ENCODE measurements around the gene ARFGAP3. TPM values are rescaled to one million over a fixed set of nuclear protein-coding genes. Genes with fewer than 3 reads are reported as not detected.
"Not testable (repeated sequence)": the region's sequence is repeated elsewhere in the genome, so short reads cannot be mapped to it uniquely, and the experiment has no call there.

The ARFGAP3 gene
- total RNA-seq, 1 donor from 2014 or later = 29.8 TPM

DNA sequence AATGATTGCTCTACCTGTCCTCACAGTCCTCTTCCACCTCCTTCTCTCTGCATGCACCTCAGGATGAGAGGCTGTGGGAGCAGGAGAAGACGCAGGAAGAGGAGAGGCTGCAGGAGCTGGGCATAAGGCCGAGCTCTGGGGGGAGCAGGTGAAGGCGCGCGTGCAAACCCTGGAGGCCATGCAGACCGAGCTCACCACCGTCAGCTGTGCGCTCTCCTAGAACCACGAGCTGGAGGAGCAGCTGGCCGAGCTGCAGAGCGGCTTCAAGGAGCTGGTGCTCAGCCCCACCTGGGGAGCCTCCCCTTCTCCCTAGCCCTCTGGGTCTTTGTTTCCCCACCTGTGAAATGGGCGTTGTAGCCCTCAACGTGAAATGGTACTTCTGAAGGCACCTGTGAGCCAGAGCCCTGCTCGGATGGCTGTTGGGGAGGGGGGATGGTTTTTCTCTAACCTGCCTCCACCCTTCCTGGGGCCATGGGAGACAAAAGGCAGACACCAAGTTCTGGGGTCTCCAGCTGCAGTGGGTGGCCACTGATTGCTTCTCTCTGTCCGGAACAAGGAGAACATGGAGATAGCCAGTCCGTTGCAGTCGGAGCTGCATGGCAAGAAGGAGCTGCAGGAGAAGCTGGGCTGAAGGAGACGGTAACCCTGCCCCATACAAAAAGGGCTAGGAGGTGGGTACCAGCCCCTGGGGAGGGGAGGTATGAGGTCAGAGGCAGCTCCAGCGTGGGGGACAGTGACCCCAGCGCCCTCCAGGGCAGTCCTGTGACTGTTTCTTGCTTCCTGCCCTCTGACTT is 71.2 kb downstream of the ARFGAP3 start:
- Mint-ChIP-seq H3K27ac (ENCODE audit: unreplicated experiment) (no peak overlapping the region), H3K27me3 (ENCODE audit: unreplicated experiment) (peaks cover 9% of the 10 kb centered on the region)

DNA sequence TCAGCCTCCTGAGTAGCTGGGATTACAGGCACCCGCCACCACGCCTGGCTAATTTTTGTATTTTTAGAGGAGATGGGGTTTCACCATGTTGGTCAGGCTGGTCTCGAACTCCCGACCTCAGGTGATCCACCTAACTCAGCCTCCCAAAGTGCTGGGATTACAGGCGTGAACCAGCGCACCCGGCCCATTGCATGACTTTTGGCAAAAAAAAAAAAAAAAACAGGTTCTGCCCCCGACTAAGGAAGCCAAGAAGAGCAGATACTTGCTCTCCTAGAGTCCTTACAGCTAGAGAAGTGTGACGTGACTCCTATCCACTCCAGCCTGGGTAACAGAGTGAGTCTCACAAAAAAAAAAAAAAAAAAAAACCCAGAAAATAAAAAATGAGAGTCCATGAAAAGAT is 74.8 kb downstream of the ARFGAP3 start:
- not testable (repeated sequence) for H3K4me3 Mint-ChIP-seq (ENCODE audit: unreplicated experiment); H3K4me1 Mint-ChIP-seq (ENCODE audit: unreplicated experiment); H3K27ac Mint-ChIP-seq (ENCODE audit: unreplicated experiment); DNase-seq (ENCODE audit: low spot score); H3K9me3 Mint-ChIP-seq (ENCODE audit: unreplicated experiment); H3K27me3 Mint-ChIP-seq (ENCODE audit: unreplicated experiment); H3K36me3 Mint-ChIP-seq (ENCODE audit: low read depth, unreplicated experiment)

More for the DNA sequence above, 71.2 kb downstream of the ARFGAP3 start:
- no peak overlapping the region for H3K4me3 Mint-ChIP-seq (ENCODE audit: unreplicated experiment)
- H3K36me3 Mint-ChIP-seq (ENCODE audit: low read depth, unreplicated experiment) = peaks cover 7% of the 10 kb centered on the region
- peaks cover 12% of the 10 kb centered on the region for H3K4me1 Mint-ChIP-seq (ENCODE audit: unreplicated experiment)
- no peak for DNase-seq (ENCODE audit: low spot score)
- TF ChIP-seq, protein P1, sequence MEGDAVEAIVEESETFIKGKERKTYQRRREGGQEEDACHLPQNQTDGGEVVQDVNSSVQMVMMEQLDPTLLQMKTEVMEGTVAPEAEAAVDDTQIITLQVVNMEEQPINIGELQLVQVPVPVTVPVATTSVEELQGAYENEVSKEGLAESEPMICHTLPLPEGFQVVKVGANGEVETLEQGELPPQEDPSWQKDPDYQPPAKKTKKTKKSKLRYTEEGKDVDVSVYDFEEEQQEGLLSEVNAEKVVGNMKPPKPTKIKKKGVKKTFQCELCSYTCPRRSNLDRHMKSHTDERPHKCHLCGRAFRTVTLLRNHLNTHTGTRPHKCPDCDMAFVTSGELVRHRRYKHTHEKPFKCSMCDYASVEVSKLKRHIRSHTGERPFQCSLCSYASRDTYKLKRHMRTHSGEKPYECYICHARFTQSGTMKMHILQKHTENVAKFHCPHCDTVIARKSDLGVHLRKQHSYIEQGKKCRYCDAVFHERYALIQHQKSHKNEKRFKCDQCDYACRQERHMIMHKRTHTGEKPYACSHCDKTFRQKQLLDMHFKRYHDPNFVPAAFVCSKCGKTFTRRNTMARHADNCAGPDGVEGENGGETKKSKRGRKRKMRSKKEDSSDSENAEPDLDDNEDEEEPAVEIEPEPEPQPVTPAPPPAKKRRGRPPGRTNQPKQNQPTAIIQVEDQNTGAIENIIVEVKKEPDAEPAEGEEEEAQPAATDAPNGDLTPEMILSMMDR (IDR thresholded peaks at IDR 0.05; ENCODE audit: unreplicated experiment) = no peak
- no peaks in the 10 kb centered on the region for H3K9me3 Mint-ChIP-seq (ENCODE audit: unreplicated experiment)

DNA sequence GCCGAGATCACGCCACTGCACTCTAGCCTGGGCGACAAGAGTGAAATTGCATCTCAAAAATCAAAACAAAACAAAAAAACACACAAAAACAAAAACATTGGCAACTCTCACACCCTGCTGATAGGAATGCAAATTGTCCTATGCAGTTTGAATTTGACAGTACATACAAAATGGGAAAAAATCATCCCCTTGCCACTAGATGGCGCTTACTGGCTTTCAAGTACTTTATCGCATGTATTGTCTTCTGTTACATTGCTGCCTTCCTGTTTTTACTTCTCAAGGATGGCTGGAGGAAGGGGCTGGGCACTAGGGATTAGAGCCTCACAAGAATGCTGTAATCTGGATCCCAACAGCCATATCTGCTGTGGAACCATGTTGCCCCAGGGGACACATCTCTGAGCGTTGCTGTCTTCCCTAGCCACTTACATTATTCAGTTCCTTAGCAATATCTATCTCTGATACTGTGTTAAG is 77.0 kb downstream of the ARFGAP3 start:
- no peaks in the 10 kb centered on the region for H3K9me3 Mint-ChIP-seq (ENCODE audit: unreplicated experiment)
- peaks cover 4% of the 10 kb centered on the region for H3K27me3 Mint-ChIP-seq (ENCODE audit: unreplicated experiment)
- DNase-seq (ENCODE audit: low spot score) = peak; percentile 65
- no peak overlapping the region for H3K27ac Mint-ChIP-seq (ENCODE audit: unreplicated experiment)
- TF ChIP-seq, protein P1 (IDR thresholded peaks at IDR 0.05; ENCODE audit: unreplicated experiment) = peak; percentile 88
- H3K36me3 Mint-ChIP-seq (ENCODE audit: low read depth, unreplicated experiment) = peaks cover 2% of the 10 kb centered on the region
- no peak overlapping the region for H3K4me3 Mint-ChIP-seq (ENCODE audit: unreplicated experiment)
- H3K4me1 Mint-ChIP-seq (ENCODE audit: unreplicated experiment) = no peaks in the 10 kb centered on the region

DNA sequence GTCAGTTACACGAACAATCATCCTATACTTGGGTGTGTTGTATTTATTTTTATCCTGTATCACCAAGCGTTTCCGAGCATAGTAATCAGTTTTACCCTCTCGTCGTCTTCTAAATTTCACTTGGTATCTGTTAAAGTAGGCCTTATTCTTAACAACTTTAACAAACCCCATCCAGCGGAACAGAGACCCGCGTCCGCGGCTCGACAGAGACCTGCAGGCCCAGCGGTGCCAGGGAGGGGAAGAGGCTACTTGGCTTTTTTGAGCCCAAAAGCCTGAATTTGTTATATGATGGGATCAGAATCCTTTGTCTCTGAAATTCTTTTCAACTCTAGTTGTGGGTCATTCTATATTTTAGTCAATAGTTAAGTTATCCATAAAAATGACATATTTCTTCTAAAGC is 79.9 kb downstream of the ARFGAP3 start:
- H3K36me3 Mint-ChIP-seq (ENCODE audit: low read depth, unreplicated experiment) = no peaks in the 10 kb centered on the region
- no peak for DNase-seq (ENCODE audit: low spot score)
- no peak overlapping the region for H3K27ac Mint-ChIP-seq (ENCODE audit: unreplicated experiment)
- TF ChIP-seq, protein P1 (IDR thresholded peaks at IDR 0.05; ENCODE audit: unreplicated experiment) = no peak
- no peaks in the 10 kb centered on the region for H3K9me3 Mint-ChIP-seq (ENCODE audit: unreplicated experiment)
- no peak overlapping the region for H3K4me3 Mint-ChIP-seq (ENCODE audit: unreplicated experiment)
- H3K27me3 Mint-ChIP-seq (ENCODE audit: unreplicated experiment) = peaks cover 4% of the 10 kb centered on the region
- H3K4me1 Mint-ChIP-seq (ENCODE audit: unreplicated experiment) = no peaks in the 10 kb centered on the region

DNA sequence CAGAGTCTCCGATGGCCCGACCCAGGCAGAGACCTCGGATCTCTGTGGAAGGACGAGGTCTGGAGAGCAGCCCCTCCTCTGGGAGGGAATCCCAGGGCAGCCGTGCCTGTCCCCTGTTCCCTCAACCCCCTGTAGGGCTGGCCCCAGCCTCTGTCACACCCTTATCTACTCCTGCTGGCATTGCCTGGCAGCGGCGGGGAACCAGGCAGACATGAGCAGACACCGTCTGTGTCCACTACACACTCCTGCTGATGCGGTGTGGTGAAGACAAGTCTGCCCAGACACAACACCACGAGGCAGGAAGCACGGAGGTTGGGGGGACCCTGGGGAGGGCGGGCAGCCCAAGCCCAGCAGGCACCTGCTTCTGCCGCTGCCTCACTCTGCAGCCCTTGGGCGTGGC is 83.9 kb downstream of the ARFGAP3 start:
- H3K4me1 Mint-ChIP-seq (ENCODE audit: unreplicated experiment) = no peaks in the 10 kb centered on the region
- H3K9me3 Mint-ChIP-seq (ENCODE audit: unreplicated experiment) = no peaks in the 10 kb centered on the region

More for the DNA sequence above, 83.9 kb downstream of the ARFGAP3 start:
- no peak for DNase-seq (ENCODE audit: low spot score)
- Mint-ChIP-seq H3K4me3 (ENCODE audit: unreplicated experiment) (no peak overlapping the region), H3K36me3 (ENCODE audit: low read depth, unreplicated experiment) (no peaks in the 10 kb centered on the region), H3K27ac (ENCODE audit: unreplicated experiment) (no peak overlapping the region), H3K27me3 (ENCODE audit: unreplicated experiment) (no peaks in the 10 kb centered on the region)
- TF ChIP-seq, protein P1 (IDR thresholded peaks at IDR 0.05; ENCODE audit: unreplicated experiment) = no peak

All from endothelial cell (in vitro differentiated cells).